Measurements from ENCODE around the gene LENEP. TPM values are rescaled to one million over a fixed set of nuclear protein-coding genes. Genes with fewer than 3 reads are reported as not detected.

LENEP gene
- polyA plus RNA-seq, 1 experiment: not detected

GRCh38 chr1:155019377-155020245 lies 26.2 kb downstream of the LENEP start:
- H3K4me3 ChIP-seq (ENCODE audit: low read depth, low read length): no peak overlapping the region
- H3K27me3 ChIP-seq (ENCODE audit: control insufficient read depth, insufficient read depth, low read length): no peaks in the 10 kb centered on the region
- no peak for DNase-seq (ENCODE audit: low read depth)
- ChIA-PET CTCF (interaction anchor here (0.6 to 10.2 kb wide), 10 partner anchors 15 to 83 kb away, joined by 3 to 95 read pairs (median 6); partner anchors contain the start of genes ADAM15, LENEP, PBXIP1 and PMVK), POLR2A (no interaction called here)
- H3K36me3 ChIP-seq (ENCODE audit: control insufficient read depth, insufficient read depth, low read length): peaks cover 8% of the 10 kb centered on the region; the same call in 1 of the 2 replicates
- TF ChIP-seq, protein P1, sequence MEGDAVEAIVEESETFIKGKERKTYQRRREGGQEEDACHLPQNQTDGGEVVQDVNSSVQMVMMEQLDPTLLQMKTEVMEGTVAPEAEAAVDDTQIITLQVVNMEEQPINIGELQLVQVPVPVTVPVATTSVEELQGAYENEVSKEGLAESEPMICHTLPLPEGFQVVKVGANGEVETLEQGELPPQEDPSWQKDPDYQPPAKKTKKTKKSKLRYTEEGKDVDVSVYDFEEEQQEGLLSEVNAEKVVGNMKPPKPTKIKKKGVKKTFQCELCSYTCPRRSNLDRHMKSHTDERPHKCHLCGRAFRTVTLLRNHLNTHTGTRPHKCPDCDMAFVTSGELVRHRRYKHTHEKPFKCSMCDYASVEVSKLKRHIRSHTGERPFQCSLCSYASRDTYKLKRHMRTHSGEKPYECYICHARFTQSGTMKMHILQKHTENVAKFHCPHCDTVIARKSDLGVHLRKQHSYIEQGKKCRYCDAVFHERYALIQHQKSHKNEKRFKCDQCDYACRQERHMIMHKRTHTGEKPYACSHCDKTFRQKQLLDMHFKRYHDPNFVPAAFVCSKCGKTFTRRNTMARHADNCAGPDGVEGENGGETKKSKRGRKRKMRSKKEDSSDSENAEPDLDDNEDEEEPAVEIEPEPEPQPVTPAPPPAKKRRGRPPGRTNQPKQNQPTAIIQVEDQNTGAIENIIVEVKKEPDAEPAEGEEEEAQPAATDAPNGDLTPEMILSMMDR (IDR thresholded peaks at IDR 0.05; ENCODE audit: insufficient read depth, low read depth, low read length): no peak

- Histone ChIP-seq H3K36me3 (ENCODE audit: control insufficient read depth, insufficient read depth, low read length) (peaks cover 1% of the 10 kb centered on the region; the same call in 1 of the 2 replicates), H3K27me3 (ENCODE audit: control insufficient read depth, insufficient read depth, low read length) (no peaks in the 10 kb centered on the region), H3K4me3 (ENCODE audit: low read depth, low read length) (no peak overlapping the region)
- no peak for DNase-seq (ENCODE audit: low read depth)
- ChIA-PET CTCF (interaction anchor here (0.7 to 6.7 kb wide), 7 partner anchors 21 to 463 kb away, joined by 3 to 55 read pairs (median 4); partner anchors contain the start of gene PBXIP1), POLR2A (no interaction called here)
- TF ChIP-seq, protein P1 (IDR thresholded peaks at IDR 0.05; ENCODE audit: insufficient read depth, low read depth, low read length): no peak
These were observed 28.9 kb downstream of the LENEP start for GRCh38 chr1:155022136-155022926.

GRCh38 chr1:155022927-155023236 lies 29.5 kb downstream of the LENEP start:
- peaks cover 1% of the 10 kb centered on the region; the same call in 1 of the 2 replicates for H3K36me3 ChIP-seq (ENCODE audit: control insufficient read depth, insufficient read depth, low read length)
- no peak overlapping the region for H3K4me3 ChIP-seq (ENCODE audit: low read depth, low read length)
- TF ChIP-seq, protein P1 (IDR thresholded peaks at IDR 0.05; ENCODE audit: insufficient read depth, low read depth, low read length): no peak
- POLR2A ChIA-PET: no interaction called here
- no peak for DNase-seq (ENCODE audit: low read depth)
- CTCF ChIA-PET: interaction anchor here (0.6 to 1.5 kb wide), 6 partner anchors 8 to 463 kb away, joined by 3 to 4 read pairs (median 3); no protein-coding TSS in a partner anchor
- H3K27me3 ChIP-seq (ENCODE audit: control insufficient read depth, insufficient read depth, low read length): no peaks in the 10 kb centered on the region

GRCh38 chr1:155023627-155024026 lies 30.2 kb downstream of the LENEP start:
- Histone ChIP-seq H3K27me3 (ENCODE audit: control insufficient read depth, insufficient read depth, low read length) (no peaks in the 10 kb centered on the region), H3K4me3 (ENCODE audit: low read depth, low read length) (no peak overlapping the region), H3K36me3 (ENCODE audit: control insufficient read depth, insufficient read depth, low read length) (no peaks in the 10 kb centered on the region)
- CTCF ChIA-PET: interaction anchor here (0.6 to 1.5 kb wide), 5 partner anchors 8 to 34 kb away, joined by 3 to 4 read pairs (median 3); no protein-coding TSS in a partner anchor
- DNase-seq (ENCODE audit: low read depth): no peak
- TF ChIP-seq, protein P1 (IDR thresholded peaks at IDR 0.05; ENCODE audit: insufficient read depth, low read depth, low read length): no peak
- POLR2A ChIA-PET: no interaction called here

GRCh38 chr1:155024315-155024714 lies 30.9 kb downstream of the LENEP start:
- ChIA-PET CTCF (no interaction called here), POLR2A (no interaction called here)
- Histone ChIP-seq H3K27me3 (ENCODE audit: control insufficient read depth, insufficient read depth, low read length) (no peaks in the 10 kb centered on the region), H3K4me3 (ENCODE audit: low read depth, low read length) (no peak overlapping the region), H3K36me3 (ENCODE audit: control insufficient read depth, insufficient read depth, low read length) (no peaks in the 10 kb centered on the region)
- DNase-seq (ENCODE audit: low read depth): no peak
- TF ChIP-seq, protein P1 (IDR thresholded peaks at IDR 0.05; ENCODE audit: insufficient read depth, low read depth, low read length): no peak
